HG03039 (cell line): ENCODE data around the gene PRKAA1.

Source experiments
- ATAC-seq: cut with Tn5 transposase; IDR thresholded peaks from one replicate; pipeline ENCODE4 v1.9.1; 2021; ENCODE audit warnings: mild to moderate bottlenecking, moderate library complexity; ENCODE audit not compliant: unreplicated experiment

Gene PRKAA1

GRCh38 chr5:40798012-40798800, at the start of gene PRKAA1:
TSS of gene PRKAA1 (minus strand) at chr5:40798374. CDS start at chr5:40798189, 185 bp downstream.
- peak; percentile 97 for ATAC-seq

GRCh38 chr5:40847525-40847924, 49.4 kb upstream of the PRKAA1 start:
- no peak for ATAC-seq

GRCh38 chr5:40846371-40846770, 48.2 kb upstream of the PRKAA1 start:
- no peak for ATAC-seq

GRCh38 chr5:40844565-40844964, 46.4 kb upstream of the PRKAA1 start:
- ATAC-seq: no peak

- ATAC-seq: no peak
Observed at GRCh38 chr5:40842351-40842750, 44.2 kb upstream of the PRKAA1 start.

- ATAC-seq: peak; percentile 45
Observed at GRCh38 chr5:40841068-40841805, 43.1 kb upstream of the PRKAA1 start, which contains the start of gene CARD6. TSS of gene CARD6 (plus strand) at chr5:40841367. CDS start at chr5:40841383, 16 bp downstream.

GRCh38 chr5:40838086-40838485, 39.9 kb upstream of the PRKAA1 start:
- ATAC-seq: no peak

- ATAC-seq: peak; percentile 93
Observed at GRCh38 chr5:40834849-40835787, 36.9 kb upstream of the PRKAA1 start, which contains the start of gene RPL37. TSS of gene RPL37 (minus strand) at chr5:40835222. CDS start at chr5:40835185, 37 bp downstream.

- ATAC-seq: no peak
Observed at GRCh38 chr5:40834391-40834848, 36.2 kb upstream of the PRKAA1 start.

- ATAC-seq: no peak
Observed at GRCh38 chr5:40833712-40834229, 35.6 kb upstream of the PRKAA1 start.

- no peak for ATAC-seq
Observed at GRCh38 chr5:40832345-40832744, 34.2 kb upstream of the PRKAA1 start.

- ATAC-seq: peak; percentile 37
Observed at GRCh38 chr5:40831346-40832210, 33.4 kb upstream of the PRKAA1 start.

GRCh38 chr5:40829748-40830533, 31.8 kb upstream of the PRKAA1 start:
- no peak for ATAC-seq

GRCh38 chr5:40828690-40829661, 30.8 kb upstream of the PRKAA1 start:
- ATAC-seq: no peak

- ATAC-seq: no peak
Observed at GRCh38 chr5:40828021-40828631, 30.0 kb upstream of the PRKAA1 start.

GRCh38 chr5:40827188-40827977, 29.2 kb upstream of the PRKAA1 start:
- no peak for ATAC-seq
